Measurements from ENCODE around the gene UBA52. TPM values are rescaled to one million over a fixed set of nuclear protein-coding genes. Genes with fewer than 3 reads are reported as not detected.
"Not testable (repeated sequence)": the region's sequence is repeated elsewhere in the genome, so short reads cannot be mapped to it uniquely, and the experiment has no call there.

The UBA52 gene
- total RNA-seq, 2 donors from 2014 or later = 991 to 1,174 TPM

GRCh38 chr19:18589380-18590272 is 18.0 kb downstream of the UBA52 start:
- TF ChIP-seq CTCF (IDR thresholded peaks at IDR 0.05) = no peak
- intact Hi-C loops (cut with DNase I) = loop anchor here (5.0 kb wide), 1 partner anchor 258 kb away; no protein-coding TSS in a partner anchor

GRCh38 chr19:18590273-18591272 is 18.9 kb downstream of the UBA52 start:
- H3K4me3 ChIP-seq = no peak overlapping the region
- H3K27ac ChIP-seq = no peak overlapping the region
- DNase-seq = no peak
- TF ChIP-seq CTCF (IDR thresholded peaks at IDR 0.05) = no peak
- H3K36me3 ChIP-seq = no peaks in the 10 kb centered on the region
- peaks cover 18% of the 10 kb centered on the region for H3K4me1 ChIP-seq
- intact Hi-C loops (cut with DNase I) = loop anchor here (5.0 kb wide), 1 partner anchor 257 kb away; no protein-coding TSS in a partner anchor
- H3K9ac ChIP-seq (ENCODE audit: low read depth in 2 of 2, low read length in 2 of 2) = no peak overlapping the region
- no peaks in the 10 kb centered on the region for H3K9me3 ChIP-seq
- H3K27me3 ChIP-seq = peaks cover 9% of the 10 kb centered on the region

More at GRCh38 chr19:18589380-18590272, 18.0 kb downstream of the UBA52 start:
- H3K4me3 ChIP-seq = peak overlapping the region; percentile 93
- H3K36me3 ChIP-seq = no peaks in the 10 kb centered on the region
- DNase-seq = peak; percentile 72
- no peaks in the 10 kb centered on the region for H3K9me3 ChIP-seq
- H3K27ac ChIP-seq = peak overlapping the region; percentile 97
- H3K9ac ChIP-seq (ENCODE audit: low read depth in 2 of 2, low read length in 2 of 2) = peak overlapping the region; percentile 79 to 88
- H3K4me1 ChIP-seq = peaks cover 11% of the 10 kb centered on the region
- H3K27me3 ChIP-seq = no peaks in the 10 kb centered on the region

- Histone ChIP-seq H3K4me3 (no peak overlapping the region), H3K36me3 (no peaks in the 10 kb centered on the region), H3K27me3 (peaks cover 9% of the 10 kb centered on the region), H3K27ac (no peak overlapping the region), H3K4me1 (peaks cover 18% of the 10 kb centered on the region), H3K9me3 (no peaks in the 10 kb centered on the region), H3K9ac (ENCODE audit: low read depth in 2 of 2, low read length in 2 of 2) (no peak overlapping the region)
- intact Hi-C loops (cut with DNase I) = loop anchor here (5.0 kb wide), 1 partner anchor 255 kb away; no protein-coding TSS in a partner anchor
- no peak for DNase-seq
- TF ChIP-seq CTCF (IDR thresholded peaks at IDR 0.05) = no peak
Measured at GRCh38 chr19:18591735-18592385, 20.2 kb downstream of the UBA52 start.

- not testable (repeated sequence) for H3K27me3 ChIP-seq; H3K9ac ChIP-seq (ENCODE audit: low read depth in 2 of 2, low read length in 2 of 2); H3K27ac ChIP-seq; H3K36me3 ChIP-seq; H3K9me3 ChIP-seq; H3K4me3 ChIP-seq; DNase-seq
- intact Hi-C loops (cut with DNase I) = loop anchor here (5.0 kb wide), 1 partner anchor 255 kb away; no protein-coding TSS in a partner anchor
- H3K4me1 ChIP-seq = peaks cover 18% of the 10 kb centered on the region
Measured at GRCh38 chr19:18592732-18593131, 21.1 kb downstream of the UBA52 start.

- DNase-seq = no peak
- peaks cover 17% of the 10 kb centered on the region for H3K27me3 ChIP-seq
- peak overlapping the region; percentile 19 for H3K4me3 ChIP-seq
- intact Hi-C loops (cut with DNase I) = loop anchor here (5.0 kb wide), 1 partner anchor 254 kb away; no protein-coding TSS in a partner anchor
- H3K9ac ChIP-seq (ENCODE audit: low read depth in 2 of 2, low read length in 2 of 2) = no peak overlapping the region
- H3K27ac ChIP-seq = no peak overlapping the region
- no peaks in the 10 kb centered on the region for H3K36me3 ChIP-seq
- peaks cover 18% of the 10 kb centered on the region for H3K4me1 ChIP-seq
- no peaks in the 10 kb centered on the region for H3K9me3 ChIP-seq
- TF ChIP-seq CTCF (IDR thresholded peaks at IDR 0.05) = no peak
Measured at GRCh38 chr19:18593367-18594095, 21.9 kb downstream of the UBA52 start.
